DLD1 (cell line): Measurements from ENCODE around the gene TCF7L2.

Experiments
- in situ Hi-C: cut with HindIII; loops from 2 replicates; pipeline ENCODE4 v1.10.0; 2017; ENCODE audit warnings: low sequenced_read_pairs

TCF7L2 gene

GRCh38 chr10:112945811-112946210 is 4.2 kb upstream of the TCF7L2 start:
- in situ Hi-C loops, result no loop called here

GRCh38 chr10:112946649-112947048 is 3.4 kb upstream of the TCF7L2 start:
- in situ Hi-C loops, result no loop called here

GRCh38 chr10:112948196-112948595 is 1.9 kb upstream of the TCF7L2 start:
- in situ Hi-C loops, result no loop called here

- in situ Hi-C loops, result no loop called here
Measured at GRCh38 chr10:112949143-112949823, 764 bp upstream of the TCF7L2 start.

- in situ Hi-C loops, result loop anchor here (25.0 kb wide), 1 partner anchor 414 kb away; no protein-coding TSS in a partner anchor
Measured at GRCh38 chr10:112950714-112951358, 789 bp downstream of the TCF7L2 start.

- in situ Hi-C loops, result loop anchor here (25.0 kb wide), 1 partner anchor 414 kb away; no protein-coding TSS in a partner anchor
Measured at GRCh38 chr10:112951359-112952281, 1.6 kb downstream of the TCF7L2 start.

GRCh38 chr10:112952282-112953173 is 2.5 kb downstream of the TCF7L2 start:
- in situ Hi-C loops, result loop anchor here (25.0 kb wide), 1 partner anchor 415 kb away; no protein-coding TSS in a partner anchor

- in situ Hi-C loops, result loop anchor here (25.0 kb wide), 1 partner anchor 416 kb away; no protein-coding TSS in a partner anchor
Measured at GRCh38 chr10:112953174-112954159, 3.4 kb downstream of the TCF7L2 start.

GRCh38 chr10:112954974-112955581 is 5.0 kb downstream of the TCF7L2 start:
- in situ Hi-C loops, result loop anchor here (25.0 kb wide), 1 partner anchor 418 kb away; no protein-coding TSS in a partner anchor

- in situ Hi-C loops, result loop anchor here (25.0 kb wide), 1 partner anchor 419 kb away; no protein-coding TSS in a partner anchor
Measured at GRCh38 chr10:112955582-112956421, 5.8 kb downstream of the TCF7L2 start.

- in situ Hi-C loops, result loop anchor here (25.0 kb wide), 1 partner anchor 419 kb away; no protein-coding TSS in a partner anchor
Measured at GRCh38 chr10:112956631-112957350, 6.7 kb downstream of the TCF7L2 start.

GRCh38 chr10:112957640-112958092 is 7.6 kb downstream of the TCF7L2 start:
- in situ Hi-C loops, result loop anchor here (25.0 kb wide), 1 partner anchor 420 kb away; no protein-coding TSS in a partner anchor

GRCh38 chr10:112958275-112958995 is 8.4 kb downstream of the TCF7L2 start:
- in situ Hi-C loops, result loop anchor here (25.0 kb wide), 1 partner anchor 421 kb away; no protein-coding TSS in a partner anchor

- in situ Hi-C loops, result loop anchor here (25.0 kb wide), 1 partner anchor 422 kb away; no protein-coding TSS in a partner anchor
Measured at GRCh38 chr10:112959207-112959838, 9.3 kb downstream of the TCF7L2 start.

- in situ Hi-C loops, result loop anchor here (25.0 kb wide), 1 partner anchor 423 kb away; no protein-coding TSS in a partner anchor
Measured at GRCh38 chr10:112960151-112960681, 10.2 kb downstream of the TCF7L2 start.
